KMS-11 (cell line): ENCODE results near the gene DPP9.
"Not testable (repeated sequence)": the region's sequence is repeated elsewhere in the genome, so short reads cannot be mapped to it uniquely, and the experiment has no call there.

ENCODE experiments used
- H2AFZ ChIP-seq: fragments of 200-600 bp; sonication (generic); 2 replicates; pipeline ENCODE4 v1.6.1; 2016; ENCODE audit warnings: antibody characterized with exemption, mixed run types, low read depth
- H3K27ac ChIP-seq: fragments of 200-600 bp; sonication (generic); 2 replicates; pipeline ENCODE4 v1.6.1; 2016; ENCODE audit warnings: mild to moderate bottlenecking, mixed run types
- H3K27me3 ChIP-seq: fragments of 200-600 bp; sonication (generic); 2 replicates; pipeline ENCODE4 v1.6.1; 2017; ENCODE audit warnings: mild to moderate bottlenecking, low read depth, mixed run types, moderate library complexity; ENCODE audit not compliant: insufficient read depth
- H3K36me3 ChIP-seq: fragments of 200-600 bp; sonication (generic); 2 replicates; pipeline ENCODE4 v1.6.1; 2017; ENCODE audit warnings: mild to moderate bottlenecking, mixed run types; ENCODE audit not compliant: insufficient read depth
- H3K4me1 ChIP-seq: fragments of 200-600 bp; sonication (generic); 2 replicates; pipeline ENCODE4 v1.6.1; 2016; ENCODE audit warnings: mild to moderate bottlenecking, low read depth, mixed run types; ENCODE audit not compliant: poor library complexity, severe bottlenecking
- H3K4me2 ChIP-seq: fragments of 200-600 bp; sonication (generic); 2 replicates; pipeline ENCODE4 v1.7.0; 2016; ENCODE audit warnings: mild to moderate bottlenecking, mixed run types
- H3K4me3 ChIP-seq: fragments of 200-600 bp; sonication (generic); IDR thresholded peaks from 2 replicates; pipeline ENCODE4 v1.6.1; 2017; ENCODE audit warnings: low read depth, low read length, mixed read lengths; ENCODE audit not compliant: insufficient read depth
- H3K79me2 ChIP-seq: fragments of 200-600 bp; sonication (generic); 2 replicates; pipeline ENCODE4 v1.6.1; 2016; ENCODE audit warnings: low read depth, mixed run types; ENCODE audit not compliant: insufficient read depth
- H3K9ac ChIP-seq: fragments of 200-600 bp; sonication (generic); 2 replicates; pipeline ENCODE4 v1.6.1; 2016; ENCODE audit warnings: mild to moderate bottlenecking, mixed run types
- H4K20me1 ChIP-seq: fragments of 200-600 bp; sonication (generic); 2 replicates; pipeline ENCODE4 v1.6.1; 2016; ENCODE audit warnings: mild to moderate bottlenecking, mixed run types; ENCODE audit not compliant: insufficient read depth
- CTCF ChIP-seq: fragments of 200-600 bp; sonication (generic); conservative IDR thresholded peaks from 2 replicates; pipeline ENCODE4 v1.6.1; 2017; ENCODE audit warnings: low read depth, mild to moderate bottlenecking, antibody characterized with exemption, low read length, moderate library complexity, mixed read lengths

The DPP9 gene

GRCh38 chr19:4715529-4716221 is 8.0 kb downstream of the DPP9 start:
- Histone ChIP-seq H3K9ac (no peak overlapping the region), H3K4me2 (no peak overlapping the region), H4K20me1 (no peaks in the 10 kb centered on the region)

GRCh38 chr19:4715178-4715528 is 8.5 kb downstream of the DPP9 start:
- H3K9ac ChIP-seq, H3K36me3 ChIP-seq, H2AFZ ChIP-seq, H3K4me3 ChIP-seq, H4K20me1 ChIP-seq, H3K4me2 ChIP-seq, H3K79me2 ChIP-seq, H3K27ac ChIP-seq, H3K27me3 ChIP-seq: not testable (repeated sequence)
- H3K4me1 ChIP-seq: peaks cover 16% of the 10 kb centered on the region

More at GRCh38 chr19:4715529-4716221, 8.0 kb downstream of the DPP9 start:
- peaks cover 11% of the 10 kb centered on the region for H3K4me1 ChIP-seq
- no peak overlapping the region for H2AFZ ChIP-seq
- no peak overlapping the region for H3K4me3 ChIP-seq
- H3K27me3 ChIP-seq: no peaks in the 10 kb centered on the region
- TF ChIP-seq CTCF: no peak
- H3K27ac ChIP-seq: no peak overlapping the region
- no peaks in the 10 kb centered on the region for H3K79me2 ChIP-seq
- no peaks in the 10 kb centered on the region for H3K36me3 ChIP-seq

- Histone ChIP-seq H4K20me1 (no peaks in the 10 kb centered on the region), H3K4me1 (peaks cover 24% of the 10 kb centered on the region), H2AFZ (no peak overlapping the region), H3K27ac (no peak overlapping the region), H3K79me2 (no peaks in the 10 kb centered on the region), H3K4me2 (no peak overlapping the region), H3K9ac (no peak overlapping the region), H3K36me3 (no peaks in the 10 kb centered on the region), H3K27me3 (no peaks in the 10 kb centered on the region), H3K4me3 (no peak overlapping the region)
- no peak for TF ChIP-seq CTCF
Measured at GRCh38 chr19:4714016-4714415, 9.6 kb downstream of the DPP9 start.

- no peak overlapping the region for H3K9ac ChIP-seq
- no peaks in the 10 kb centered on the region for H3K27me3 ChIP-seq
- no peak overlapping the region for H3K4me2 ChIP-seq
- no peaks in the 10 kb centered on the region for H3K36me3 ChIP-seq
- TF ChIP-seq CTCF: no peak
- no peak overlapping the region for H3K4me3 ChIP-seq
- H3K79me2 ChIP-seq: no peaks in the 10 kb centered on the region
- H2AFZ ChIP-seq: no peak overlapping the region
- no peaks in the 10 kb centered on the region for H4K20me1 ChIP-seq
- no peak overlapping the region for H3K27ac ChIP-seq
- peaks cover 27% of the 10 kb centered on the region for H3K4me1 ChIP-seq
Measured at GRCh38 chr19:4713384-4713951, 10.2 kb downstream of the DPP9 start.

- H3K4me1 ChIP-seq: peaks cover 27% of the 10 kb centered on the region
- H3K79me2 ChIP-seq: no peaks in the 10 kb centered on the region
- TF ChIP-seq CTCF: no peak
- no peak overlapping the region for H3K4me3 ChIP-seq
- no peaks in the 10 kb centered on the region for H3K36me3 ChIP-seq
- no peaks in the 10 kb centered on the region for H4K20me1 ChIP-seq
- H2AFZ ChIP-seq: no peak overlapping the region
- H3K27ac ChIP-seq: no peak overlapping the region
- H3K27me3 ChIP-seq: no peaks in the 10 kb centered on the region
- no peak overlapping the region for H3K9ac ChIP-seq
- H3K4me2 ChIP-seq: no peak overlapping the region
Measured at GRCh38 chr19:4712771-4713170, 10.9 kb downstream of the DPP9 start.
